PFSK-1 (cell line): ENCODE measurements around the gene DNAAF1.
A peak's percentile ranks its signal among the peaks of the same experiment; 100 is the strongest.

ENCODE experiments used
- FOXP2 ChIP-seq: optimal IDR thresholded peaks from 2 replicates; pipeline ENCODE3; 2011; ENCODE audit warnings: borderline replicate concordance, control low read depth, inconsistent platforms; ENCODE audit not compliant: insufficient read depth; ENCODE audit errors: extremely low read length, extremely low read depth
- POLR2AphosphoS5 ChIP-seq: IDR thresholded peaks from 2 replicates; pipeline ENCODE4 v1.6.1; 2012; ENCODE audit warnings: low read depth, mild to moderate bottlenecking, control low read depth, low read length, moderate library complexity
- SIN3A ChIP-seq: IDR thresholded peaks from 2 replicates; pipeline ENCODE4 v1.6.1; 2012; ENCODE audit warnings: mild to moderate bottlenecking, low read length, moderate library complexity, borderline replicate concordance; ENCODE audit not compliant: insufficient read depth
- TAF1 ChIP-seq: IDR thresholded peaks from 2 replicates; pipeline ENCODE4 v1.6.1; 2012; ENCODE audit warnings: low read length, control low read depth, borderline replicate concordance; ENCODE audit not compliant: insufficient read depth
- TF ChIP-seq, protein P1 (sequence below), 2 experiments: IDR thresholded peaks; 2 replicates each; pipeline versions ENCODE4 v1.6.1 to v1.8.0; 2011 to 2012; ENCODE audit warnings: low read depth in 2 of 2, low read length in 2 of 2, control low read depth in 1 of 2, inconsistent platforms in 1 of 2, mild to moderate bottlenecking in 1 of 2, moderate library complexity in 1 of 2; ENCODE audit not compliant: insufficient read depth in 1 of 2

Gene DNAAF1

DNA sequence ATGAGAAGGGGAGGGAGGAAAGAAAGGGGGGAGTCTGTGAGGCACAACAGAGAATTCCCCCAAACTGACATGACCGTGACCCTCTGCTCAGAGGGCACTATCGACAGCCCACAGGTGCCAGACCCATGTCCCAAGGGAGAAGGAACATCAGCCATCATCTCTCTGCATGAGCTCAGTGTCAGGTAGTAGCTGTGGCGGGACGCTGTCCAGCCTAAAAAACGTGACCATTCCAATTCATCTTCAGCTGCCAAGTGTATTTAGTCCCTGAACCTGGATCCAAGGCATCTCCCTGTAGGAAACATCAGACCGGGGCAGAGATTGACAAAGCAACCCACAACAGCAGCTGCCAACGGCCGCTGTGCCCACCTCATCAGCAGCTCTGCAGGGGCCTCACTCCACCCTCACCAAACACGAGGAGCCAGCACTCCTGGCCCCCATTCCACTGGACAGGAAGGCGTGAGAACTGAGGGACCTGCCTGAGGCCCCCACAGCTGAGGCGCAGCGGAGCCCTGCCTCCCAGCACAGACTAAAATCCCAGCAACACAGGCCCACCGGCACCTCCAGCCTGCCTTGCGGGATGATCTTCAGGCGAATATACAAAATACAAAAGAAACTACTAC is 33.1 kb downstream of the DNAAF1 start:
- no peak for TF ChIP-seq FOXP2
- TF ChIP-seq SIN3A: no peak
- TF ChIP-seq TAF1: no peak
- TF ChIP-seq, protein P1, sequence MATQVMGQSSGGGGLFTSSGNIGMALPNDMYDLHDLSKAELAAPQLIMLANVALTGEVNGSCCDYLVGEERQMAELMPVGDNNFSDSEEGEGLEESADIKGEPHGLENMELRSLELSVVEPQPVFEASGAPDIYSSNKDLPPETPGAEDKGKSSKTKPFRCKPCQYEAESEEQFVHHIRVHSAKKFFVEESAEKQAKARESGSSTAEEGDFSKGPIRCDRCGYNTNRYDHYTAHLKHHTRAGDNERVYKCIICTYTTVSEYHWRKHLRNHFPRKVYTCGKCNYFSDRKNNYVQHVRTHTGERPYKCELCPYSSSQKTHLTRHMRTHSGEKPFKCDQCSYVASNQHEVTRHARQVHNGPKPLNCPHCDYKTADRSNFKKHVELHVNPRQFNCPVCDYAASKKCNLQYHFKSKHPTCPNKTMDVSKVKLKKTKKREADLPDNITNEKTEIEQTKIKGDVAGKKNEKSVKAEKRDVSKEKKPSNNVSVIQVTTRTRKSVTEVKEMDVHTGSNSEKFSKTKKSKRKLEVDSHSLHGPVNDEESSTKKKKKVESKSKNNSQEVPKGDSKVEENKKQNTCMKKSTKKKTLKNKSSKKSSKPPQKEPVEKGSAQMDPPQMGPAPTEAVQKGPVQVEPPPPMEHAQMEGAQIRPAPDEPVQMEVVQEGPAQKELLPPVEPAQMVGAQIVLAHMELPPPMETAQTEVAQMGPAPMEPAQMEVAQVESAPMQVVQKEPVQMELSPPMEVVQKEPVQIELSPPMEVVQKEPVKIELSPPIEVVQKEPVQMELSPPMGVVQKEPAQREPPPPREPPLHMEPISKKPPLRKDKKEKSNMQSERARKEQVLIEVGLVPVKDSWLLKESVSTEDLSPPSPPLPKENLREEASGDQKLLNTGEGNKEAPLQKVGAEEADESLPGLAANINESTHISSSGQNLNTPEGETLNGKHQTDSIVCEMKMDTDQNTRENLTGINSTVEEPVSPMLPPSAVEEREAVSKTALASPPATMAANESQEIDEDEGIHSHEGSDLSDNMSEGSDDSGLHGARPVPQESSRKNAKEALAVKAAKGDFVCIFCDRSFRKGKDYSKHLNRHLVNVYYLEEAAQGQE (IDR thresholded peaks at IDR 0.05; ENCODE audit: insufficient read depth in 1 of 2, low read depth in 2 of 2, low read length in 2 of 2): 0 out of 4 replicates have a peak, but pooled peaks of 1 of the 2 experiments have one; percentile 36
- no peak for TF ChIP-seq POLR2AphosphoS5

DNA sequence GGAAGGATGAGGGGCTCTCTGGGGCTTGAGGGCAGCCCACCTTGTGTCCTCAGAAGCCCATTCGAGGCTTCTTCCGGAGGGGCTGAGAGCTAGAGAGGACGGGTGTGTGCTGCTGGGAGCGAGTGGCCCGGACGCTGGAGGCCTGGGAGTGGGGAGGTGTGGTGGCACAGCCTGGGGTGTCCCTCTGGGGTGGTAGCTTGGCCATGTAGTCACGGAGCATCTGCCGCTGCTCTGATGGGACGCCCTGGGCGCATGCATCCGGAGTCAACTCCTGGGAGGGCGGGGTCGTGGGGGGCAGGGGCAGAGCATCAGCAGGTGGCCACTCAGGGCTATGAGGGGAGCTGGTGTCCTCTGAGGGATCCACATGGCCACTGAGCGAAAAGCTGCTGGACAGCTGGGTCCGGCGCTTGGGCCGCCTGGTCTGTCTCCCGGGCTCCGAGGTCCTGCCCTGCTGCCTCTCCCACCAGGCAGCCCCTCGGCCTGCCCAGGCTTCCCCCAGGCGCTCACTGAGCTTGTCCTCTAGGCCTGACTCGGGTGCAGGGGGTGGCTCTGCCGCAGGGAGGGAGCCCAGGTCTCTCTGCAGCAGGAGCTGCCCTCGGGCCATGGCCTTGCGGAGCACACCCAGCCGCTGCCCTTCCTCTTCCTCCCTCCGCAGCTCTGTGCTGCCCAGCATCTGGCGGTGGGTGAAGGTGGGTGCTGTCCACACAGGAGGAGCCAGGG is 33.9 kb downstream of the DNAAF1 start:
- TF ChIP-seq FOXP2 (no peak), SIN3A (no peak), POLR2AphosphoS5 (no peak), TAF1 (no peak)
- TF ChIP-seq, protein P1 (IDR thresholded peaks at IDR 0.05; ENCODE audit: insufficient read depth in 1 of 2, low read depth in 2 of 2, low read length in 2 of 2): no peak

- no peak for TF ChIP-seq TAF1
- TF ChIP-seq, protein P1 (IDR thresholded peaks at IDR 0.05; ENCODE audit: insufficient read depth in 1 of 2, low read depth in 2 of 2, low read length in 2 of 2): no peak
- no peak for TF ChIP-seq SIN3A
- TF ChIP-seq FOXP2: no peak
- TF ChIP-seq POLR2AphosphoS5: no peak
Observed at GRCh38 chr16:84179612-84180320, 34.7 kb downstream of the DNAAF1 start.

GRCh38 chr16:84180519-84181140 is 35.5 kb downstream of the DNAAF1 start:
- TF ChIP-seq, protein P1 (IDR thresholded peaks at IDR 0.05; ENCODE audit: insufficient read depth in 1 of 2, low read depth in 2 of 2, low read length in 2 of 2): no peak
- no peak for TF ChIP-seq SIN3A
- TF ChIP-seq FOXP2: no peak
- no peak for TF ChIP-seq POLR2AphosphoS5
